Mononuclear cell (primary cell): ENCODE data around the gene RASSF1. TPM values are rescaled to one million over a fixed set of nuclear protein-coding genes. Genes with fewer than 3 reads are reported as not detected.

ENCODE experiments used
- H3K27me3 ChIP-seq: 2 replicates; pipeline ENCODE4 v1.6.0; 2011; ENCODE audit warnings: low read length, control low read depth; ENCODE audit not compliant: insufficient read depth
- H3K4me1 ChIP-seq: 2 replicates; pipeline ENCODE4 v1.5.1; 2011; ENCODE audit warnings: mild to moderate bottlenecking, low read length, control low read depth; ENCODE audit not compliant: insufficient read depth
- H3K4me3 ChIP-seq: 2 replicates; pipeline ENCODE4 v1.5.1; 2011; ENCODE audit warnings: mild to moderate bottlenecking, low read length, moderate library complexity
- H3K9me3 ChIP-seq: 2 replicates; pipeline ENCODE4 v1.5.1; 2011; ENCODE audit warnings: low read depth, mild to moderate bottlenecking, control low read depth, low read length
- total RNA-seq: library from RNA; depleted of rRNA; stranded (reverse); fragments of >200 nt; gene quantifications from one replicate; pipeline ENCODE4 v1.2.3, GENCODE V29; 2012

RASSF1 gene
- total RNA-seq, 1 donor, result 44.8 TPM

DNA sequence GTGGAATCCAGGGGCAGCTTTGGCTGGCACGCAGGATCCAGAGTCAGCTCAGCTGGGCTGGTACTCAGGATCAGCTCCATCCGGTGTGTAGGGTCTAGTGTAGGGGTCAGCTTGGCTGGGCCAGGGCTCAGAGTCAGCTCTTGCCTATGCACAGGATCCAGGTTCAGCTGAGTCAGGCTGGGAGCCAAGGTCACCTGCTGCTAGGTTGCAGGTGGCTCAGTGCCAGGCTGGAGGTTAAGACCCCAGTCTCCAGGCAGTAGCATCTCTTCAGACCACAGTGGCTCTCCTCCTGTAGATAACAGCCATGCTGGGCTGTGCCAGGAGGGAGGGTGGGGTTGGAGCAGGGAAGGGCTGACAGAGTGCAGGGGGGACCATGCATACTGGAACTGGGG is 43.3 kb downstream of the RASSF1 start:
- H3K4me3 ChIP-seq, result no peak overlapping the region
- H3K4me1 ChIP-seq, result peaks cover 41% of the 10 kb centered on the region
- no peaks in the 10 kb centered on the region for H3K9me3 ChIP-seq
- no peaks in the 10 kb centered on the region for H3K27me3 ChIP-seq

DNA sequence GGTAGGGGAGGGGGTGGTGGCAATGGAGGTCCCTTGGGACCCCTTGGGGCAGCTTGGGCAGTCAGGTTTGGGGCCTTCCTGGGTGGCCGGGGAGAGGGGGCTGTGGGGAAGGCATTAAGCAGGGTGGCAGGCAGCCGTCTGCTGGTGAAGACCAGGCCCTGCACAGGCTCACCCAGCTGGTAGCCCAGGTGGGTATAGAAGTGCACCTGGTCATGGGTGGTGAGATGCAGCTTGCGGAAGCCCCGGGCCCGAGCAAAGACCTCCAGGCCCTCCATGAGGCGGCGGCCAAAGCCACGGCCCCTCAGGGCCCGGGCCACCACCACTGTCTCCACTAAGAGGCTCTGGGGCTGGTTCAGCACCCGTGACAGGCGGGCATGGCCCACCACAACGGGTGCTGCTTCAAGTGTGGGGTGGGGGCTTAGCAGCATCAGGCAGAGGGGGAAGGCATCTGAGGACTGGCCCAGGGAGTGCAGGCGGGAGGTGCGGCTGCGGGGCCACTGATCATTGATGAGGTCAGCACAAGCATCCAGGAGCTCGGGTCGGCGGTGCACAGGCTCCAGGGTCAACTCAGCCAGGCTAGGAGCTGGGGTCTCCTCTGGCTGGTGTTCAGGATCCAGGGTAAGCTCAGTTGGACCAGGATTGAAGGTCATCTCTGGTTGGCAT is 43.8 kb downstream of the RASSF1 start:
- H3K4me1 ChIP-seq, result peaks cover 41% of the 10 kb centered on the region

DNA sequence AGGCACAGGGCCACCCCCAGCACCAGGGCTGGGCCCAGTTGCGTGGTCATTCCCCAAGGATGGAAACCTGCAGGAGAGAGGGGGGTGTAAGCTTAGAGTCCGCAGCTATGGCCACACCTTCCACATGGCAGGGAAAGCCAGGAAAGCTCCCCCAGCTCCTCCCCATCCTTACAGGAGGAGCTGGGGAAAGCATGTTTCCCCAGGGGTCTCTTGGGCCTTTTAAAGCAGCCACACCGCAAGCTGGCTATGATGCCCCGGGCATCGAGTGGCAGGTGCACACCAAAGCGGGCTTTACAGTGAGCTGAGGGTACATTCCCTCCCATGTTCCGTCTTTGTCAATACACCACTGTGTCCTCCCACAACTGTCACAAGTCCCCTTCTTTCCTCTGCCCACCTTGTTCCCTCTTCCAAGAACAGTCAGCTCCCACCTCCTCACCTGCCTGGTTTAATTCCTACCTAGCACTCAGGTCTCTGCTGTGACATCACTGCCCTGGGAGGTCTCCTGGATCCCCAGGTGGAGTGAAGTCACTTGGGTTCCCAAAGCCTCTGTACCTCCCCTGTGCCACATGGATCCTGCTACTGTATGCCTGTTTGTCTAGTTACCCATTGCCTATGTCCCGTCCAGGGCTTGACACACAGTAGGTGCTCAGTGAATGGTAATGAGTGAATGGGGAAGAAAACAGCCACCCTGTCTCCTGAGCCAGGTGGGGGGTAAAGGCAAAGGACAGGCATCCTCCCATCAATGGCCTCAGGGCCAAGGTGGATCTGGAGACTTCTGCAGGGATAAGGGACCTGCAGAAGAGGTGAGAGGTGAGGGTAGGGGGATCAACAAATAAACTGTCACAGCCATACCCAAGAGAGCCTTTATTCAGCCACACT is 44.8 kb downstream of the RASSF1 start:
- Histone ChIP-seq H3K27me3 (no peaks in the 10 kb centered on the region), H3K4me3 (no peak overlapping the region), H3K4me1 (peaks cover 48% of the 10 kb centered on the region), H3K9me3 (no peaks in the 10 kb centered on the region)

More for the DNA sequence above, 43.8 kb downstream of the RASSF1 start:
- Histone ChIP-seq H3K4me3 (no peak overlapping the region), H3K9me3 (no peaks in the 10 kb centered on the region), H3K27me3 (no peaks in the 10 kb centered on the region)

DNA sequence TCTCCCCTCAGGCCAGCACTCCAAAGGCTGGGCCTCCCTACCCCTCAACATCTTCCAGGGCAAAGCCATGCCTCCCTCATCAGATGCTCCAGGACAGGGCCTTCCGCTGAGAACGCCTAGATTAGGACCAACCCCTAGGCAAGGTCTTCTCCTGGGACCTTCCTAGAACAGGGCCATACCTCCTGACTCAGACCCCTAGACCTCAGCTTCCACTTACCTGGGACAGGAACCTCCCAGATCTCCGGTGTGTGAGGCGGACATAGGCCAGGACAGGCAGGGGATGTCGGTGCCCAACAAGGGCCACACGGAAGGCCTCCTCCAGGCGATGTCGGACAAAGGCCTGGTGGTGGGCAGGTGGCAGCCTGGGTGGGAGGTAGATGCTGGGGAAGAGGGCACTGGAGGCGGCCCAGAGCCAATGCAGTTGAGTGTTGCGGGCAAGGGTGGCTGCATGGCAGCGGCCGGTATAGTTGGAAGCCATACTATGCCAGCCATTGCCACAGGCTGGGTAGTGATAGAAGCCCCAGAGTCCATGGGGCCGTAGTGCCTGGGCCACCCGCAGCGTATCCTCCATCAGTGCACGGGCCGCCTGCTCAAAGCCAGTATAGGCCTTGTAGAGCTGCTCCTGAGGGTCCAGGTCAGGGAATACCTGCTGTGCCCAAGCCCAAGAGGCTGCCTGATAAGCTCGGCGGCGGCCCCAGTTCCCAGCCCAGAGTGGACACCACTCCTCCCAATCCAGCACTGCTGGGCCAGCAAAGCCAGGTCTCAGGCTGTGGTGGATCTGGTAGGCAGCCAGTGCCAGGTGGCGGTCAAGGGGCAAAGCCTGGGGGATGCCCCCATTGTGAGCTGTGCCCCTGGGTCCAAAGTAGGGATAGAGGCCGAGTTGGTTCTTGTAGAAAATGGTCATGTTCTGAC is 45.9 kb downstream of the RASSF1 start:
- Histone ChIP-seq H3K4me1 (peaks cover 39% of the 10 kb centered on the region), H3K9me3 (no peaks in the 10 kb centered on the region), H3K4me3 (no peak overlapping the region), H3K27me3 (no peaks in the 10 kb centered on the region)

DNA sequence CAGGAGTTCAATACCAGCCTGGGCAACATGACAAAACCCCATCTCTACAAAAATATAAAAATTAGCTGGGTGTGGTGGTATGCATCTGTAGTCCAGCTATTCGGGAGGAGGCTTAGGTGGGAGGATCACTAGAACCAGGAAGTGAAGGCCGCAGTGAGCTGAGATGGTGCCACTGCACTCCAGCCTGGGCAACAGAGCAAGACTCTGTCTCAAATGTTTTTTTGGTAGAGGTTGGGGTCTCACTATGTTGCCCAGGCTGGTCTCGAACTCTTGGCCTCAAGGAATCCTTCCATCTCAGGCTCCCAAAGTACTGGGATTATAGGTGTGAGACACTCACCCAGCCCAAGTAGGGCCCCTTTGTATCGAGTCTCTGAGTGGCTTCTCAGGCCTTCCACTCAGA is 46.5 kb downstream of the RASSF1 start:
- no peak overlapping the region for H3K4me3 ChIP-seq
- peaks cover 37% of the 10 kb centered on the region for H3K4me1 ChIP-seq
- H3K27me3 ChIP-seq, result no peaks in the 10 kb centered on the region
- no peaks in the 10 kb centered on the region for H3K9me3 ChIP-seq

DNA sequence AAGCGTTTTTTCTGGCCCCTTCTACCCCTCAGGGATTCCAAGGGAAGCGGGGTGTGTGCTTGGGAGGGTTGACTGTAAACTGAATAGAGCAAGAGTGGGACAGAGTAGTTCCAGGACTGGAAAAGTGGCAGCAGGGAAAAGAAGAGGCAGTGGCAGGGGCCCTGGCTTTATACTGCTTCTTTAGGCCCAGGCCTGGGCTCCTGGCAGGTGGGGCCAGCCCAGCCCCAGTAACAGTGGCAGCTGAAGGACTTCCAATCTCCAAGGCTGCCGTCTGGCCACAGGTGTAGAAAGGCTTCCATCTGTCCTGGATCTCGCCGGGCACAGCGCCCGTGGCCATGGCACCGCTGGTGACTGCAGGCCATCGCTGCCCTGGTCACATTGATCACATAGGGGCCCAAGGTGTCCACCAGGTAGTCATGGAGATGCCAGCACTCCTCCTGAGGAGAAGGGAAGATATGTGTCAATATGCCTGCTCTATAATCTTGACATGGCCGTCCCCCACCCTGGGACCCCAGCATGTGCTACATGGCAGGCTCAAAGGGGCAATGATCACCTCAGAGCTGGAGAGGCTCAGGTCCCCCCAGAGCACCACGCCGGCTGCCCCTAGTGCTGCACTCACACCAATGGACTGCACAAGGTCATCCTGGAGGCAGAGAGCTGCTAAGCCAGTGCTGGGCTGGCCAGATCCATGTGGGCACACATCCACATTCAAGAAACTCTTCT is 47.4 kb downstream of the RASSF1 start:
- no peaks in the 10 kb centered on the region for H3K27me3 ChIP-seq
- H3K9me3 ChIP-seq, result no peaks in the 10 kb centered on the region
- H3K4me3 ChIP-seq, result no peak overlapping the region
- peaks cover 28% of the 10 kb centered on the region for H3K4me1 ChIP-seq

DNA sequence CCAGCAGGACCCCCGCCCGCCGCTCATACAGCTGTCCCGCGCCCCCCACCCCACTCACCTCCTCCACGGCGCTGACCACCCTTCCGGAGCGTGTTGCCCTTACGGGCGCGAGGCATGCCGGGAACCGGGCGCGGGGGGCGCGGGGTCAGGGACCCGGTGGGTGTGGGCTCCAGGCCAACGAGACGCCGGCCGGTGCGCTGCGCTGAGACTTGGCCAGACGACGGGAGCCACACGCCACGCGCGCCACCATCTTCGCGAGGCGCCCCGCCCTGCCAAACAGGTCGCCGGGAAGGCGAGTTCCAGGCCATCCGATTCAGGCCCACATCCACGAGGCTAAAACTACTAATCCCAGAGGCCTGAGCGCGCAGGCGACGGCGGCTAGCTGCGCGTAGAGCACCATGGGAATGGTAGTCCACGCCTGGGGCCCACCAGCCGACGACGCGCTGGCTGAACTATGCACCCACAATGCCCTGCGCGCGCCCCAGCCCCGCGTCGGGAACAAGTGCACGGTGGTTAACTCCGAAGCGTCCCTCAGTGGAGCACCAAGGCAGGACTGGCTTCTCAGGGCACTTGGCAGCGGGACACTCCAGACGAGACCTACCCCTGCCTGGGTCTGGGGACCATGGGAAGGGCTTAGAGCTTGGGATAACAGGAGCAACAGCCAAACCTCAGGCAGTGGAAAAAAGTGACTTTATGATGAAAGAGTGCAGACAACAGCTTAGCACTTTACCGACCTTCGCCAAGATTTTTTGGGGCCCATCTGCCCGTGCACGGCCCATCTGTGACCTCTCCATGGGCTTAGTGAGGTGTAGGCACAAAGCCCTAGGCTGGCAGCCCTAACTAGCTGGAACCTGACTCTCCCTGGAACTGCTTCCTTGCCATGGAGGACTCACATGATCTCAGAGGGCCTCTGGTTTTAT is 48.2 kb downstream of the RASSF1 start, which contains the start of gene IFRD2:
TSS of gene IFRD2 (minus strand) at position 271 of the 920 bp plus-strand sequence. CDS start at position 116, 155 bp downstream.
- peak within 1 kb of the TSS; percentile 51 for H3K4me3 ChIP-seq
- peaks cover 20% of the 10 kb centered on the region for H3K4me1 ChIP-seq
- H3K27me3 ChIP-seq, result no peaks in the 10 kb centered on the region

DNA sequence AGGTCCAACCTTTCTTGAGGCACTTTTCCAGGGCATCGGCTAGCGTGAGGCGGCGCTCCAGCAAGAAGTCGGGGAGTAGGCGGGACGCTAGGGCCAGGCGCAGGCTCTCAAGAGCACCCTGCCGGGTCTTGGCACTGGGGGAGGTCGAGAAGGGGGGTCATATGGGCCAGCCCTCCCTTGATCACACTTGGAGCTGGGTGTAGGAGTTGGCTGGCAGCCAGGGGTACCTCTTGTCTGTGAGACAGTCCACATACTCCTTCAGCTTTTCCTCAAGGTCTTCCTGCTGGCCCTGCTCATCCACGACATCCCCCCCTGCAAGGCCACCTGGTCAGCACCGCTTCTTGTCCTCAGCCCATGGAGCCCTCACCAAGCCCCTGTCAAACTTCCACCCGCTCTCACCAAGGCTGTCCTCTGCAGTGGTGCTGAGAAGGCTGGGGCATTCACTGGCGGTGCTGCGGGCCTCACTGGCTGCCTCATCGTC is 50.4 kb downstream of the RASSF1 start:
- H3K4me3 ChIP-seq, result no peak overlapping the region
- H3K4me1 ChIP-seq, result peaks cover 19% of the 10 kb centered on the region
- no peaks in the 10 kb centered on the region for H3K9me3 ChIP-seq
- no peaks in the 10 kb centered on the region for H3K27me3 ChIP-seq

More for the DNA sequence above, 48.2 kb downstream of the RASSF1 start, which contains the start of gene IFRD2:
- H3K9me3 ChIP-seq, result no peaks in the 10 kb centered on the region

DNA sequence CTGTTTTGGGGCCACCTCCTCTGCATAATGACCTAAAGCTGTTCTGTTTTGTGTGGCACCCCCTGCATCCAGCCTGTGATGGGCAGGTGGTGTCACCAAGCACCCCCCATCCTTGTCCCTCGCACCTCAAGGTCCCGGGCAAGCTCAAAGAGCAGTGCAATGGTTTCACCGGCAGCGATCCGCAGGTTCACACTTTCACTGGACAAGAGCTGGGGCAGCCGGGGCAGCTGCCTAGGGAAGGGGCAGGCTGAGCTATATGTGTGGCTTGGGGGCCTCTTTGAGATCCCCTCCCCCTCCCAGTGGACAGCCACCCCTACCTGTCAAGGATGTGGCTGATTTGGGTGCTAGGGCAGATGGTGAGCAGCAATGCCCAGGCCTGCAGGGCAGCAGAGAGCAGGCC is 51.5 kb downstream of the RASSF1 start:
- Histone ChIP-seq H3K4me1 (peaks cover 19% of the 10 kb centered on the region), H3K4me3 (no peak overlapping the region), H3K9me3 (no peaks in the 10 kb centered on the region), H3K27me3 (no peaks in the 10 kb centered on the region)

DNA sequence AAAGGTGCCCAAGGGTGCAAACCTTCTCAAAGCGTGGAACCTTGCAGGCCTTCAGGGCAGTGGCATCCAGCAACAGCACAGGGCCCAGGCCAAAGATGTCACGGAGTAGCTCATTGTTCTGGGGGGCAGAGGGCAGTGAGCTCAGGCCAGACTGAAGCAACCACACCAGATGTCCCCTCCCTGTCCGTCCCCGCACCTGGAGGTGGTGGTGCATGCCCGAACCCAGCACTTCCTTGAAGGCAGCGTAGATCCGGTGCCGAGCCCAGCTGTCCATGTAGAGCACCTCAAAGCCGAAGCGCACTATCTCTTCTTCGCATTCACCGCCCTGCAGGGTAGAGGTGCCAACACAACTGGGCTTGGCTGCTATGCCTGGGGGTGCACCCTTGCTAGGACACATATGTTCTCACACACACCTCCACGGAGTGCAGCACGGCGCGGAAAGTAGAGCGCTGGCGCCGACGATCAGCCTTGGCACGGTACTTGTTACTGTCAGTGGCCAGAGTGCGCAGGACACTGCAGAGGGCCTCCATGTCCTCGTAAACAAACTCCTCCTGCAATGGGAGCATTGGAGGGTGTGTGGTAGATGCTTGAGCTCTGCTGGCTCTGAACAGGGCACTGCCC is 52.1 kb downstream of the RASSF1 start:
- Histone ChIP-seq H3K9me3 (no peaks in the 10 kb centered on the region), H3K4me1 (peaks cover 19% of the 10 kb centered on the region), H3K27me3 (no peaks in the 10 kb centered on the region), H3K4me3 (no peak overlapping the region)

DNA sequence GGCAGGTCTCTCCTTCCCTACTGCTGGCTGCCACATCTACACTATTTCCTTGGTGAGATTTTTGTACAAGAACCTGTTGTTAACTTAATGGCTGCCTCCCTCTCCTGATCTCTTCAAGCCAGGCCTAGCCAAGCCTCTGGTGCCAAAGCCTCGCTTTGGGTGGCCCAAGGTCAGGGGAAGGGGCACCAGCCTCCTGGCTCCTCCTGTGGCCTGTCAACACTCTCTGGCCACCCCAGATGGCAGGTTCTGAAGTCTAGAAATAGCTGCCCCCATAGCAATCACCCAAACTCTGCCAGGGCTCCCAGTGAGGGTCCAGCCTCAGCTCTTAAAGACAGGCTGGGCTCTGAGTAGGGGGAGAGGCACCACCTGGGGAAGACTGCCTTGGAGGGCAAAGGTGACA is 53.4 kb downstream of the RASSF1 start:
- Histone ChIP-seq H3K27me3 (no peaks in the 10 kb centered on the region), H3K4me3 (no peak overlapping the region), H3K4me1 (peaks cover 12% of the 10 kb centered on the region), H3K9me3 (no peaks in the 10 kb centered on the region)

DNA sequence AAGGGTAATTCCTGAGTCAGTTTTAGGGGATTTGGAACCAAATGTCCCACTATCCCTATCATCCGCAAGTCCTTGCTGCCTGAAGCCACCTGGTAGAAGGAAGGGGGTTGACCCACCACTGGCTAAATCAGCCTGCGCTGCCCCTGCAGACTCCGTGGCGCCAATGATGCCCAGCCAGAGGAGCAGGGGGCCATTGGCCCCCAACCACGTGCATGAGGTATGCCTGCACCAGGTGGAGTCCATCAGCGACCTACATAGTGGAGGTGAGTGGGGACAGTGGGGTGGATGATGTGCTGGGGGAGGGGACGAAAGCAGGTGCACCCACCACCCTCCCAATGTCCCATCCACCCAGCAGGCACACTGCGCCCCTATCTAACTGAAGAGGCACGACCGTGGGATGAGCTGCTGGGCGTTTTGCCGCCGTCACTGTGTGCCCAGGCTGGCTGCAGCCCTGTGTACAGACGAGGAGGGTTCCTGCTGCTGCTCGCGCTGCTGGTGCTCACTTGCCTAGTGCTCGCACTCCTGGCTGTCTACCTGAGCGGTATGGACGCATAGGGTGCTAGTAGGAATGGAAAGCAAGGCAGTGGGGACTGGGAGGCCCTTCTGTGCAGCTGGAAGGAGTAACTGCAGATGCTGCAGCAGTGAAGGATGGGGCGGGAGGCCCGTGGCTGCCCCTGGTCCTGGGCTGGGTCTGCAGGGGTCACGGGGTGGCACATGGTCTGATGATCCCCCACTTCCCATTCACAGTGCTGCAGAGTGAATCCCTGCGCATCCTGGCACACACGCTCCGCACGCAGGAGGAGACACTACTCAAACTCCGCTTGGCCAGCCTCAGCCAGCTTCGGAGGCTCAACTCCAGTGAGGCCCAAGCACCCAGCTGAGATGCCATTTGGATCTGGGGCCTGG is 54.1 kb downstream of the RASSF1 start:
- Histone ChIP-seq H3K27me3 (no peaks in the 10 kb centered on the region), H3K4me3 (no peak overlapping the region), H3K4me1 (peaks cover 9% of the 10 kb centered on the region), H3K9me3 (no peaks in the 10 kb centered on the region)
